DND-41 (cell line): ENCODE data around the gene FNDC7.

Source experiments
- CTCF ChIP-seq: IDR thresholded peaks from 2 replicates; pipeline ENCODE4 v1.5.1; 2012; ENCODE audit warnings: borderline replicate concordance, low read length, moderate library complexity, mild to moderate bottlenecking; ENCODE audit not compliant: poor library complexity, severe bottlenecking; ENCODE audit errors: extremely low read depth
- EZH2 ChIP-seq: IDR thresholded peaks from 3 replicates; pipeline ENCODE4 v1.6.1; 2012; ENCODE audit warnings: borderline replicate concordance, low read depth, mild to moderate bottlenecking, moderate library complexity, low read length, inconsistent platforms; ENCODE audit not compliant: severe bottlenecking

GRCh38 chr1:108665771-108666170, 46.9 kb upstream of the FNDC7 start:
- TF ChIP-seq CTCF = no peak
- no peak for TF ChIP-seq EZH2
